Measurements from ENCODE around the gene TMEM17.

Gene TMEM17

DNA sequence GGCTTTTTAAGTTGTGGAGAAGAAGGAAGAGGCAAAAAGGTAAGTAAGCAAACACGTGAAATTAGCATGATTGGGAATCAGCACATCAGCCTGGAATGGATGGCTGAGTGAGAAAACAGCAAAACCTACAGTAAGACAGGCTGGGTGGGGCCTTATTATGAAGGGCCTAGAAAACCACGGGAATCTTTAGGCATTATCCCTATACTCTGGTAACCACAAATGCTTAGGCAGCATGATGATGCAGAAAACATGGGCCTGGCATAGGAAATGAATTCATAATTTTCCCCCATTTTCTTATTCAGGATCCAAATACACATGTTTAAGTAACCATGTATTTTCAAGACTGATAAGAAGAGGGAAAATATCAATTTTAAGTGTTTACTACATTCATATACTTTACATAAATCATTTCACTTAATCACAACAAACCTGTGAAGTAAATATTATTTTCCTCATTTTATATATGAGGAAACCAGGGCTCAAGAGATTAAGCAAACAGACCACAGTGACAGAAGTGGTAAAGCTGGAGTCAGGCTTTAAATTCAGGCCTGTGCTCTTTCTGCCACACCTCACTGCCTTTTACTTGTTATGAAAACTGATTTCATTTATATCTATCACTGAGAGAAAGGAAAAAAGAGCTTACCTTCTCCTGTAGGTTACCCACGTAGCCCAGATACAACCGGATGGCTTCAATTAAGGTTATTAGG lies 4.0 kb downstream of the TMEM17 start:
- Histone ChIP-seq H3K4me3 (ENCODE audit: low read depth in 1 of 2, low read length in 2 of 2) (no peak overlapping the region), H3K4me2 (ENCODE audit: insufficient read depth, low read length) (no peak overlapping the region), H3K79me2 (ENCODE audit: insufficient read depth, low read length) (no peaks in the 10 kb centered on the region), H4K20me1 (ENCODE audit: insufficient read depth, low read length) (no peaks in the 10 kb centered on the region), H3K27ac (ENCODE audit: low read length) (no peak overlapping the region), H2AFZ (ENCODE audit: low read depth, low read length) (no peak overlapping the region), H3K4me1 (ENCODE audit: insufficient read depth, low read length) (peaks cover 4% of the 10 kb centered on the region; the same call in 1 of the 2 replicates), H3K36me3 (ENCODE audit: insufficient read depth, low read length) (no peaks in the 10 kb centered on the region), H3K9ac (ENCODE audit: low read depth, low read length) (no peak overlapping the region), H3K27me3 (ENCODE audit: insufficient read depth, low read length, poor library complexity) (peaks cover 10% of the 10 kb centered on the region), H3K9me3 (ENCODE audit: insufficient read depth, low read length, severe bottlenecking) (no peaks in the 10 kb centered on the region)
- DNase-seq (no peak), ATAC-seq (ENCODE audit: insufficient read depth, low read depth) (no peak)
- TF ChIP-seq, protein P1, sequence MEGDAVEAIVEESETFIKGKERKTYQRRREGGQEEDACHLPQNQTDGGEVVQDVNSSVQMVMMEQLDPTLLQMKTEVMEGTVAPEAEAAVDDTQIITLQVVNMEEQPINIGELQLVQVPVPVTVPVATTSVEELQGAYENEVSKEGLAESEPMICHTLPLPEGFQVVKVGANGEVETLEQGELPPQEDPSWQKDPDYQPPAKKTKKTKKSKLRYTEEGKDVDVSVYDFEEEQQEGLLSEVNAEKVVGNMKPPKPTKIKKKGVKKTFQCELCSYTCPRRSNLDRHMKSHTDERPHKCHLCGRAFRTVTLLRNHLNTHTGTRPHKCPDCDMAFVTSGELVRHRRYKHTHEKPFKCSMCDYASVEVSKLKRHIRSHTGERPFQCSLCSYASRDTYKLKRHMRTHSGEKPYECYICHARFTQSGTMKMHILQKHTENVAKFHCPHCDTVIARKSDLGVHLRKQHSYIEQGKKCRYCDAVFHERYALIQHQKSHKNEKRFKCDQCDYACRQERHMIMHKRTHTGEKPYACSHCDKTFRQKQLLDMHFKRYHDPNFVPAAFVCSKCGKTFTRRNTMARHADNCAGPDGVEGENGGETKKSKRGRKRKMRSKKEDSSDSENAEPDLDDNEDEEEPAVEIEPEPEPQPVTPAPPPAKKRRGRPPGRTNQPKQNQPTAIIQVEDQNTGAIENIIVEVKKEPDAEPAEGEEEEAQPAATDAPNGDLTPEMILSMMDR (IDR thresholded peaks at IDR 0.05; ENCODE audit: borderline replicate concordance, extremely low read depth, low read length, poor library complexity, severe bottlenecking): no peak
- TF ChIP-seq EZH2 (IDR thresholded peaks at IDR 0.05; ENCODE audit: borderline replicate concordance, low read depth, low read length, severe bottlenecking): no peak

DNA sequence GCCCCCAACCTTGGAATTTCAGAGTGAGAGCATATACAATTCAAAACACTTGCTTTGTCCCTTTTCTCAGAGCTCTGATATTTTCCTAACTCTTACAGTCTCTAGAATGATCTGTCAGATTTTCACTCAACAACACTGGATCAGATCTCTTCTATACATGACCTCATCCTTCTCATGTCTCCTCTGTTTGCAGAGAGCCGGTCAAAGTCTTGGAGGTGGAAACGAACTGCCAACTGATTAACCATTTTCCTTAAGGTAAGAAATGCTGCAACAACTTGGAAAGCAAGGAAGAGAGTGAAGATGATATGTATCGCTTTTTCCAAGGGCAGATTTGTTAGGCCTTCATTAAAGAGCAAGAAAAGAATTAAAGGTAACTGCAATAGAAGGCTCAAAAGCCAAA lies 4.9 kb downstream of the TMEM17 start:
- no peak for ATAC-seq (ENCODE audit: insufficient read depth, low read depth)
- no peak overlapping the region for H3K27ac ChIP-seq (ENCODE audit: low read length)
- H3K9me3 ChIP-seq (ENCODE audit: insufficient read depth, low read length, severe bottlenecking): no peaks in the 10 kb centered on the region
- H3K4me1 ChIP-seq (ENCODE audit: insufficient read depth, low read length): peaks cover 1% of the 10 kb centered on the region; the same call in 1 of the 2 replicates
- no peak overlapping the region for H3K9ac ChIP-seq (ENCODE audit: low read depth, low read length)
- no peak overlapping the region for H2AFZ ChIP-seq (ENCODE audit: low read depth, low read length)
- no peak for TF ChIP-seq EZH2 (IDR thresholded peaks at IDR 0.05; ENCODE audit: borderline replicate concordance, low read depth, low read length, severe bottlenecking)
- TF ChIP-seq, protein P1 (IDR thresholded peaks at IDR 0.05; ENCODE audit: borderline replicate concordance, extremely low read depth, low read length, poor library complexity, severe bottlenecking): no peak
- H3K79me2 ChIP-seq (ENCODE audit: insufficient read depth, low read length): no peaks in the 10 kb centered on the region
- no peak for DNase-seq
- peaks cover 7% of the 10 kb centered on the region for H3K27me3 ChIP-seq (ENCODE audit: insufficient read depth, low read length, poor library complexity)
- H3K36me3 ChIP-seq (ENCODE audit: insufficient read depth, low read length): no peaks in the 10 kb centered on the region
- no peaks in the 10 kb centered on the region for H4K20me1 ChIP-seq (ENCODE audit: insufficient read depth, low read length)
- H3K4me3 ChIP-seq (ENCODE audit: low read depth in 1 of 2, low read length in 2 of 2): no peak overlapping the region
- no peak overlapping the region for H3K4me2 ChIP-seq (ENCODE audit: insufficient read depth, low read length)

GRCh38 chr2:62499430-62500060 lies 6.5 kb downstream of the TMEM17 start:
- no peak overlapping the region for H3K9ac ChIP-seq (ENCODE audit: low read depth, low read length)
- no peaks in the 10 kb centered on the region for H3K4me1 ChIP-seq (ENCODE audit: insufficient read depth, low read length)
- H2AFZ ChIP-seq (ENCODE audit: low read depth, low read length): no peak overlapping the region
- H3K27me3 ChIP-seq (ENCODE audit: insufficient read depth, low read length, poor library complexity): peaks cover 3% of the 10 kb centered on the region
- no peak for ATAC-seq (ENCODE audit: insufficient read depth, low read depth)
- H3K4me3 ChIP-seq (ENCODE audit: low read depth in 1 of 2, low read length in 2 of 2): no peak overlapping the region
- no peak for DNase-seq
- H3K9me3 ChIP-seq (ENCODE audit: insufficient read depth, low read length, severe bottlenecking): no peaks in the 10 kb centered on the region
- TF ChIP-seq EZH2 (IDR thresholded peaks at IDR 0.05; ENCODE audit: borderline replicate concordance, low read depth, low read length, severe bottlenecking): no peak
- TF ChIP-seq, protein P1 (IDR thresholded peaks at IDR 0.05; ENCODE audit: borderline replicate concordance, extremely low read depth, low read length, poor library complexity, severe bottlenecking): no peak
- no peaks in the 10 kb centered on the region for H3K36me3 ChIP-seq (ENCODE audit: insufficient read depth, low read length)
- H3K79me2 ChIP-seq (ENCODE audit: insufficient read depth, low read length): no peaks in the 10 kb centered on the region
- no peak overlapping the region for H3K4me2 ChIP-seq (ENCODE audit: insufficient read depth, low read length)
- no peaks in the 10 kb centered on the region for H4K20me1 ChIP-seq (ENCODE audit: insufficient read depth, low read length)
- H3K27ac ChIP-seq (ENCODE audit: low read length): no peak overlapping the region
